Upper lobe of left lung (tissue), 4 donors: ENCODE results near the gene NAGPA.

Experiments
- CTCF ChIP-seq, 6 experiments: fragments of 450-650 bp in 4 of 6; fragments of 200-600 bp in 2 of 6; sonication (generic) in 2 of 6; IDR thresholded peaks; one replicate each; pipeline ENCODE4 v1.5.1; 2016 to 2019; ENCODE audit warnings: antibody characterized with exemption in 6 of 6
- EP300 ChIP-seq, 4 donors: sonication (generic); formaldehyde crosslinking; IDR thresholded peaks; one replicate each; pipeline ENCODE4 v1.5.1; 2017; ENCODE audit warnings: antibody characterized with exemption in 4 of 4, control low read depth in 2 of 4
- POLR2AphosphoS5 ChIP-seq, 2 donors: sonication (generic); formaldehyde crosslinking; IDR thresholded peaks; one replicate each; pipeline ENCODE4 v1.5.1; 2017; ENCODE audit warnings: antibody characterized with exemption in 2 of 2

DNA sequence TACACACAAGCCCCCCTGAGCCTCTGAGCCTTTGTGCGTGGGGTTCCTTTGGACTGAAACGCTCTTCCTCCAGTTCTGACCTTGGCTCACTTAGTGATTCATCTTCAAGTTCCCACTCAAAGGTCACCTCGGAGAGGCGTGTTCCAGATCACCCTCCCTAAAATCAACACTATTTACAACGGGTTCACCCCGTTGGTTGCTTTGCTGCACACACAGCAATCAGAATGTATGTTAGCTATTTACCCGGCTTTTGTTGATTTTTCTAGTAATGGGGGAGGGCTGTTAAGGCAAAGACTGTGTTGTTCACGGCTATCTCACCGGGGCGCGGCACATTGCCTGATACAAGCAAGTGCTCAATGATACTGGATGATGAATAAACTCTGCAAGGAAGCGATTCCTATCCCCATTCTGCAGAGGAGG is 977 bp downstream of the NAGPA start:
- TF ChIP-seq EP300 (IDR thresholded peaks at IDR 0.05) (no peak), CTCF (IDR thresholded peaks at IDR 0.05) (no peak), POLR2AphosphoS5 (IDR thresholded peaks at IDR 0.05) (no peak)
